GM18502 (cell line): Measurements from ENCODE around the gene PCGF1.

Source experiments
- ATAC-seq: cut with Tn5 transposase; IDR thresholded peaks from one replicate; pipeline ENCODE4 v1.9.1; 2021; ENCODE audit warnings: mild to moderate bottlenecking; ENCODE audit not compliant: unreplicated experiment, poor library complexity

Gene PCGF1

GRCh38 chr2:74507145-74507925 is at the start of gene PCGF1:
Gene PCGF1 (minus strand): TSS chr2:74507695. CDS start chr2:74507668, 27 bp downstream.
- peak; percentile 91 for ATAC-seq

- ATAC-seq, result no peak
Measured at GRCh38 chr2:74556831-74557370, 49.4 kb upstream of the PCGF1 start.

DNA sequence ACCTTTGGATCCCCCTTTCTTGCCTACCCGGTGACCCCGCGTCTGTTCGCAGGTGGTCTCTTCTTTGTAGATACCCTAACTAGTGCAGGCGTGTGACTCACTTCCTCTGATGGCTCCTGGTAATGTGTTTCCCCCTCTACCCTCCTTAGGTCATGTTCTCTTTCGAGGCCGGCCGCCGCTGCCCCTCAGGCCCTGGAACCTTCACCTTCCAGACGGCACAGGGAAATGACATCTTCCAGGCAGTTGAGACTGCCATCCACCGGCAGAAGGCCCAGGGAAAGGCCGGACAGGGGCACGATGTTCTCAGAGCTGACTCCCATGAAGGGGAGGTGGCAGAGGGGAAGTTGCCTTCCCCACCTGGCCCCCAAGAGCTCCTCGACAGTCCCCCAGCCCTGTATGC is 48.7 kb upstream of the PCGF1 start:
- no peak for ATAC-seq

- ATAC-seq, result no peak
Measured at GRCh38 chr2:74555610-74556103, 48.2 kb upstream of the PCGF1 start.

- peak; percentile 45 for ATAC-seq
Measured at GRCh38 chr2:74554820-74555531, 47.5 kb upstream of the PCGF1 start.

GRCh38 chr2:74553892-74554819 is 46.7 kb upstream of the PCGF1 start, which contains the start of the genes DOK1 and LOXL3:
Gene DOK1 (plus strand): TSS chr2:74554720. CDS start chr2:74554755, 35 bp downstream.
Gene LOXL3 (minus strand): TSS chr2:74553942. CDS start chr2:74552634, 1,308 bp downstream.
- ATAC-seq, result peak; percentile 55

DNA sequence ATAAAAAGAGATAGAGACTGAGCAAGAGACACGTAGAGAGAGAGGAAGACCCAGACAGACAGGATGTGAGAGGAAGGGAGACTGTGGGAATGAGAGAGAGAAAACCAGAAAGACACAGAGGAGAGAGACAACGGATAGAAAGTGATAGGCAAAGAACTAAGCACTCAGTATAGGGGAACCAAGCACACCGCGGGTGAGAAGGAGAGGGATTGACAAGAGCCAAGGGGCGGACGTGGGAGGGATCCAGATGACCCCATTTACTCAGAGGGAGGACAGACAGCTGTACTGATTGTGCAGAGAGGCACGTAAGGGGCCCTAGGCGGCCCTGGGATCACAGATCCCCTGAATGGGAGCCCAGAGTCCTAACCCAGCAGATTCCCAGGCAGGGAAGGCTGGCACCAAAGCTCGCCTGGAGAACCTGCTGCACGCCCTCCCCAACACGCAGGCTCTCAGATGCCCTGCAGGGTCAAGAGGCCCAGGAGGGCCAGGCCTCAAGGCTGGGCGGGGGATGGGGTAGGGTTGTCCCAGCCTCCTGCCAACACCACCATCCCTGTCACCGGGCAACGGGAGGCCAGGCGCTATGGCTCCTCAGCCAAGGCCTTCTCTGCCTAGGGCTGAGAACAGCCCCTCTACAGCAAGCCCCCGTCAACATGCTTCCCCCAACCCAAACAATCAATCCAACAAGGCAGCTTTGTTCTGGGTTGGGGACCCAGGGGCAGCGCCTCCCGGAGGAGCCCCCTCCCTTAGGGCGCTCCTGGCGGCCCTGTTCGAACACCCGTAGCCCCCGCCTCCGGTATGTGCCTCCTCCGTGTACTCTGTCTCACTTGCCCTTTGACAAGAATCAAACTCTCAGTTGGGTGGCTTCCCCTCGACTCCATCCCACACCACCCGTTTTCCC is 45.7 kb upstream of the PCGF1 start:
- peak; percentile 23 for ATAC-seq

DNA sequence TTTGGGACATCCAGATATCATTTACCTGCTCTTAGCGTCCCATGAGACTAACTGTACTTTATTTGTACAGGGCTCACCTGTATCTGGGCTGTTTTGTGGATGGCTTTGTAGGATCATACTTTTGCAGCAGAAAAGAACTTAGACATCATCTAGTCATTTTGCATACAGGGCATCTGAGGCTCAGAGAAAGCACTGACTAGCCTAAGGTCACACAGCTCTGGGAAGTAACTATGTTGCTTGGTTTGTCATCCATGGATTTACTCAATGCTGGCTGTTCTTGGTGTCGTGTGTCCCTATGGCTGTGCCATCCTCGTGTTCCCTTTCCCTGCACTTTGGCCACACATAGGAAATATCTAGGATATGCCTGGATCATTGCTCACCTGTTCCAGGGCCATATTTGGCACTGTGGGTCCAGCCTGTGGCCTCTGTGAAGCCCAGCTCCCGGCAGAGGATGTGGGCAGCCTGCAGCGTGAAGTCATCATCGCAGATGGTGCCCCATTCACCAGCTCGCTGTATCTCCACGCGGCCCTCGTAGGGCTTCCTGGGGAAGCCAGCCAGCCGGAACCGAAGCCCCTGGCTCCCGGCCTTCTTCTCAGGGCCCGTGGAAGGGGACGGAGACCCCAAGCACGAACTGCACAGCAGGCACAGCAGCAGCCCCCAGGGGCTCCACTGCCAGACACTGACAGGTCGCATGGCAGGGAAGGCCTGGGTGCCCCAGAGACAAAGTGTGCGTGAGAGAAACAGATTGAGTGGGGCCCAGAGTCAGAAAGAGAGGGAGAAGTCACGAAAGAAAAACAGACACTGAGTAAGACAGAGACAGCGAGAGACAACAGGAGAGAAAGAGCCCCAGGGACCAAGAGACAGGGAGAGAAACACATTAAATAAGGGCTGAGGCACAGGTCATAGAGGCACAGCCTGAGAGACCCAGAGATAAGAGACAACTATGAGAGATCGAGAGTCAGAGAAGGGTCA is 44.7 kb upstream of the PCGF1 start:
- peak; percentile 33 for ATAC-seq

DNA sequence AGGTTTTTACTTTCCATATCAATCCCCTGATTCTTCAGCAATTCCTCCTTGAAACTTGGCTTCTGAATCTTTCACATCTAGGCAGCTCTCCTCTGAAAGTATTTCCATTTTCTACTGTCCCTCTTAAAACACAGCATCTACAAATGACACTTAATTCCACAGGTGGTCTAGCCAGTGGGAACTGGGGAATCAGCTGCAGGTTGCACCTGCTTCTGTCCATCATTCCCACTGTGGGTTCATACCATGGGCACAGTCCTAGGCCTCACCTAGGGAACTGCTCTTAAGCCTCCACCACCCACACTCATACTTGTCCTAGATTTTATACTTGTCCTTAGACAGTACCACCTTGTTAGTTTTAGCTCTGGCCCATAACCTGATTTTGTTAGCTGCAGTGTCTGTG is 44.0 kb upstream of the PCGF1 start:
- no peak for ATAC-seq

DNA sequence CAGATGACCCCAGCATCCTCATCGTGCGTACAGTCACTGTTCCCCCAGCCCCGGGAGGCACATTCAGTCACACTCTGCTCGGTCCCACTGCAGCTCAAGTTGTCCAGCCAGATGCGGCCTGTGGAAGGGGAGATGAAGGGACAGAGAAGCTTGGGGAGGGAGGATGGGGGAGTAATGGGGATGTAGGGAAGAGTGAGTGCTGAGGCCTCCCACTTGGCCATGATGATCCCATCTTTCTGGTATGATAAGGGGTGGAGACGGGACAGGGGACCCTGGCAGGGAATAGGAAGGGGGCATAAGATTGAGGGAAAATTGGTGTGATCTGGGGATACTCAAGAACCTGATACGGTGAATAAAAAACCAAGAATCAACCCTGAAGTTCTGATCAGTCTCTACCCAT is 42.7 kb upstream of the PCGF1 start:
- ATAC-seq, result no peak

GRCh38 chr2:74548900-74549826 is 41.7 kb upstream of the PCGF1 start:
- ATAC-seq, result no peak

- ATAC-seq, result no peak
Measured at GRCh38 chr2:74548285-74548899, 40.9 kb upstream of the PCGF1 start.

DNA sequence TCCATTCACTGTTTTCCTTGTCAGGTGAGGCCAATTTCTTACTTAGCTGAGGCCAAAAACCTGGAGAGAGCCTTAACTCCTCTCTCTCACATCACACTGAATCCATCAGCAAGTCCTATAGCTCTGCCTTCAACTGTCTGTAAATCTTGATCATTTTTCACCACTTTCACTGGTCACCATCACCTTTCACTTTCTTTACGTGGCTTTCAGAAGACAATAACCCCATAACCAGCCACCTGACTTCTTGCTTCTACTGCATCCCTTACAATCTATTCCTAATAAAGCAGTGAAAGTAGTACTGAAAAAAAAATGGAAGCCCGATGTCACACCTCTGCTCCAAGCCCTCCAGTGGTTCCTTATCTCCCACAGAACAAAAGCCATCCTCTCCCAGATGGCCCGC is 38.5 kb upstream of the PCGF1 start:
- ATAC-seq, result no peak

- ATAC-seq, result no peak
Measured at GRCh38 chr2:74544634-74545033, 37.1 kb upstream of the PCGF1 start.

DNA sequence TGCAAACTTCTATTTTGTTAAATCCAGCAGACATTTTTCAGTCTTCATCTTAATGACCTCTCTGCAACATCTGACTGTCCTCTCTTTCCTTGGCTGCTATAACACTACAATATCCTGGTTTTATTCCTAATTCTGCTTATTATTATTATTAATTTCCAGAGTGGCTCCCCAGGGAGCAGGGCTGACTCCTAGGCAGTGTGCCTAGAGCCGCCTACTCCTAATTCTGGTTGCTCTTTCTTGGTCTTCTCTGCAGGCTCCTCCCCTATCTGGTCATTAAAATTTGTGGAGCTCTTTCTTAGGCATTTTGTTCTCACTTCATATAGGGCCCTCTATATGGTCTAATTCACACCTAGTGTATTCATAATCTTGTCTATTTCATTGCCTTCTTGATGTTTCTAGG is 35.5 kb upstream of the PCGF1 start:
- ATAC-seq, result no peak

GRCh38 chr2:74540291-74540690 is 32.8 kb upstream of the PCGF1 start:
- ATAC-seq, result no peak
